ENCODE measurements around the gene CACNB1. TPM values are rescaled to one million over a fixed set of nuclear protein-coding genes. Genes with fewer than 3 reads are reported as not detected.

Gene CACNB1
- total and polyA plus RNA-seq, 10 of the 15 experiments (the other 5 are each of a cell fraction or from before 2014, with no cell fraction given): 0.06 to 15.6 (median 6.3) TPM

DNA sequence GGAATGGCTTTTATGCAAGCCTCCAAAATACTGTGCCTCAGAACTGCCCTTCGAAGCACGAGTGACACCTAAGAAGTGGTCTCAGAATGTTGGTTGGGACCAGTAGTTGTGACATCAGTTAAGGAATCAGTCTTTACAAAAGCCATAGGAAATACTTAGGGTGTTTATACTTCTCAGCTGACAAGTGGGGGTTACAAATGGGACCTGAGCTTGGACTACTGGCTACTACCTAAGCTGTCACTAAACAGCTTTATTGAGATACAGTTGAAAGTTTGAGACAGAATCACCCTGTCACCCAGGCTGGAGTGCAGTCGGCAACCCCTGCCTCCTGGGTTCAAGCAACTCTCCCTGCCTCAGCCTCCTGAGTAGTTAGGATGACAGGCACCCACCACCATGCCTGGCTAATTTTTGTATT is 7.7 kb upstream of the CACNB1 start:
- FAIRE-seq (no peak), DNase-seq (ENCODE audit: low read depth, low spot score) (no peak), ATAC-seq (no peak)
- Histone ChIP-seq H3K36me3 (ENCODE audit: control insufficient read depth in 2 of 2, insufficient read depth in 2 of 2, low read length in 1 of 2) (peaks cover 15 to 28% of the 10 kb centered on the region in 2 experiments), H2AFZ (ENCODE audit: control insufficient read depth, low read depth, low read length) (no peak overlapping the region), H3K79me2 (ENCODE audit: control insufficient read depth, insufficient read depth, low read length) (peaks cover 29% of the 10 kb centered on the region), H3K4me1 (ENCODE audit: control insufficient read depth, insufficient read depth, low read length) (peaks cover 39% of the 10 kb centered on the region), H3K9ac (ENCODE audit: control insufficient read depth, insufficient read depth, low read length) (no peak overlapping the region), H3K27ac (ENCODE audit: control insufficient read depth, insufficient read depth) (no peak overlapping the region), H3K4me2 (ENCODE audit: control insufficient read depth, insufficient read depth) (no peak overlapping the region), H4K20me1 (ENCODE audit: control insufficient read depth, insufficient read depth) (peaks cover 5% of the 10 kb centered on the region; the same call in 1 of the 2 replicates), H3K27me3 (replicated peaks in 1 of 2; ENCODE audit: control insufficient read depth in 2 of 2, insufficient read depth in 2 of 2, low read length in 1 of 2) (peaks cover 0 to under 1% of the 10 kb centered on the region in 2 experiments; a peak in 1 of 4 replicates), H3K4me3 (no peak overlapping the region), H3K9me3 (replicated peaks; ENCODE audit: control insufficient read depth, insufficient read depth, low read length) (no peaks in the 10 kb centered on the region)
- ChIA-PET POLR2A (interaction anchor here (0.6 to 2.2 kb wide), 5 partner anchors 26 to 989 kb away, joined by 3 to 10 read pairs (median 4); no protein-coding TSS in a partner anchor), CTCF (interaction anchor here (1.2 to 10.9 kb wide), 5 partner anchors 10 to 223 kb away, joined by 3 to 658 read pairs (median 5); no protein-coding TSS in a partner anchor), RAD21 (ENCODE audit: unreplicated experiment) (interaction anchor here (1.1 to 6.1 kb wide), 3 partner anchors 30 to 68 kb away, joined by 3 to 160 read pairs (median 90); no protein-coding TSS in a partner anchor), SMC1A (ENCODE audit: uncharacterized antibody, unreplicated experiment) (interaction anchor here (1.4 to 5.0 kb wide), 2 partner anchors 39 to 40 kb away, joined by 5 to 76 read pairs; no protein-coding TSS in a partner anchor)
- intact Hi-C loops (cut with micrococcal nuclease; ENCODE audit: unreplicated experiment) (no loop called here), in situ Hi-C loops (cut with MboI) (loop anchor here (5.0 kb wide), 1 partner anchor 37 kb away; no protein-coding TSS in a partner anchor)
- 100% methylated on average over 3 of the region's 3 CpGs for WGBS (ENCODE audit: insufficient coverage, insufficient replicate concordance, low lambda C conversion rate, missing lambda C conversion rate)
- BruUV-seq (replicated peaks): no TSS peak
- TF ChIP-seq ZNF217 (IDR thresholded peaks at IDR 0.05): no peak
- no peak for TF ChIP-seq STAT3 (IDR thresholded peaks at IDR 0.05; ENCODE audit: low read depth, low read length)
- no peak for TF ChIP-seq NFYB (IDR thresholded peaks at IDR 0.05; ENCODE audit: insufficient read depth, low read depth, low read length)
- no peak for TF ChIP-seq HSF1 (IDR thresholded peaks at IDR 0.05; ENCODE audit: low read depth, low read length)
- TF ChIP-seq, protein P1, sequence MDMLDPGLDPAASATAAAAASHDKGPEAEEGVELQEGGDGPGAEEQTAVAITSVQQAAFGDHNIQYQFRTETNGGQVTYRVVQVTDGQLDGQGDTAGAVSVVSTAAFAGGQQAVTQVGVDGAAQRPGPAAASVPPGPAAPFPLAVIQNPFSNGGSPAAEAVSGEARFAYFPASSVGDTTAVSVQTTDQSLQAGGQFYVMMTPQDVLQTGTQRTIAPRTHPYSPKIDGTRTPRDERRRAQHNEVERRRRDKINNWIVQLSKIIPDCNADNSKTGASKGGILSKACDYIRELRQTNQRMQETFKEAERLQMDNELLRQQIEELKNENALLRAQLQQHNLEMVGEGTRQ (IDR thresholded peaks at IDR 0.05; ENCODE audit: borderline replicate concordance, low read depth, low read length): no peak
- TF ChIP-seq PML (IDR thresholded peaks at IDR 0.05; ENCODE audit: low read length): peak; percentile 66; the same call in 1 of the 2 replicates
- TF ChIP-seq FOXM1 (IDR thresholded peaks at IDR 0.05; ENCODE audit: low read depth, low read length): no peak
- TF ChIP-seq NFXL1 (IDR thresholded peaks at IDR 0.05; ENCODE audit: borderline replicate concordance): no peak
- TF ChIP-seq POLR2AphosphoS5 (IDR thresholded peaks at IDR 0.05; ENCODE audit: low read length): peak; percentile 72
- TF ChIP-seq POLR2A (IDR thresholded peaks at IDR 0.05; ENCODE audit: low read depth, low read length): no peak; the same call in 1 of the 2 replicates
- peak; percentile 19; the same call in 1 of the 2 replicates for TF ChIP-seq ZBED1 (IDR thresholded peaks at IDR 0.05; ENCODE audit: borderline replicate concordance)
- peak; percentile 61; the same call in 1 of the 2 replicates for TF ChIP-seq SMAD5 (IDR thresholded peaks at IDR 0.05; ENCODE audit: low read depth)
- TF ChIP-seq, protein P2, sequence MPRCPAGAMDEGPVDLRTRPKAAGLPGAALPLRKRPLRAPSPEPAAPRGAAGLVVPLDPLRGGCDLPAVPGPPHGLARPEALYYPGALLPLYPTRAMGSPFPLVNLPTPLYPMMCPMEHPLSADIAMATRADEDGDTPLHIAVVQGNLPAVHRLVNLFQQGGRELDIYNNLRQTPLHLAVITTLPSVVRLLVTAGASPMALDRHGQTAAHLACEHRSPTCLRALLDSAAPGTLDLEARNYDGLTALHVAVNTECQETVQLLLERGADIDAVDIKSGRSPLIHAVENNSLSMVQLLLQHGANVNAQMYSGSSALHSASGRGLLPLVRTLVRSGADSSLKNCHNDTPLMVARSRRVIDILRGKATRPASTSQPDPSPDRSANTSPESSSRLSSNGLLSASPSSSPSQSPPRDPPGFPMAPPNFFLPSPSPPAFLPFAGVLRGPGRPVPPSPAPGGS (IDR thresholded peaks at IDR 0.05; ENCODE audit: borderline replicate concordance, insufficient read depth, low read depth, low read length, poor library complexity, severe bottlenecking): peak; percentile 14
